Parathyroid adenoma (tissue), 2 donors: ENCODE data around the gene CAPN9.

Source experiments
- H2AFZ ChIP-seq: fragments of 300-600 bp; sonication (generic); one replicate; pipeline ENCODE4 v1.7.0; 2017; ENCODE audit warnings: antibody characterized with exemption, mild to moderate bottlenecking
- H3K27ac ChIP-seq: fragments of 300-600 bp; sonication (generic); one replicate; pipeline ENCODE4 v1.7.0; 2017
- H3K27me3 ChIP-seq: fragments of 300-600 bp; sonication (generic); one replicate; pipeline ENCODE4 v1.7.0; 2017; ENCODE audit warnings: low read length; ENCODE audit not compliant: control insufficient read depth, insufficient read depth
- H3K36me3 ChIP-seq: fragments of 300-600 bp; sonication (generic); one replicate; pipeline ENCODE4 v1.7.0; 2017; ENCODE audit warnings: low read length; ENCODE audit not compliant: control insufficient read depth, insufficient read depth
- H3K4me1 ChIP-seq: fragments of 300-600 bp; sonication (generic); one replicate; pipeline ENCODE4 v1.7.0; 2017; ENCODE audit warnings: control low read depth
- H3K4me2 ChIP-seq: fragments of 300-600 bp; sonication (generic); one replicate; pipeline ENCODE4 v1.7.0; 2017; ENCODE audit warnings: low read length
- H3K4me3 ChIP-seq: fragments of 300-600 bp; sonication (generic); one replicate; pipeline ENCODE4 v1.7.0; 2017; ENCODE audit warnings: low read depth, low read length
- H3K79me2 ChIP-seq: fragments of 300-600 bp; sonication (generic); one replicate; pipeline ENCODE4 v1.7.0; 2017; ENCODE audit warnings: control low read depth
- H3K9ac ChIP-seq: fragments of 300-600 bp; sonication (generic); one replicate; pipeline ENCODE4 v1.7.0; 2017; ENCODE audit warnings: mild to moderate bottlenecking
- H3K9me3 ChIP-seq: fragments of 300-600 bp; sonication (generic); one replicate; pipeline ENCODE4 v1.7.0; 2017; ENCODE audit warnings: low read length; ENCODE audit not compliant: control insufficient read depth
- CTCF ChIP-seq: fragments of 300-600 bp; sonication (generic); IDR thresholded peaks from one replicate; pipeline ENCODE4 v1.7.0; 2017; ENCODE audit warnings: antibody characterized with exemption, mild to moderate bottlenecking
- donor health status: primary hyperparathyroidism.

The CAPN9 gene

DNA sequence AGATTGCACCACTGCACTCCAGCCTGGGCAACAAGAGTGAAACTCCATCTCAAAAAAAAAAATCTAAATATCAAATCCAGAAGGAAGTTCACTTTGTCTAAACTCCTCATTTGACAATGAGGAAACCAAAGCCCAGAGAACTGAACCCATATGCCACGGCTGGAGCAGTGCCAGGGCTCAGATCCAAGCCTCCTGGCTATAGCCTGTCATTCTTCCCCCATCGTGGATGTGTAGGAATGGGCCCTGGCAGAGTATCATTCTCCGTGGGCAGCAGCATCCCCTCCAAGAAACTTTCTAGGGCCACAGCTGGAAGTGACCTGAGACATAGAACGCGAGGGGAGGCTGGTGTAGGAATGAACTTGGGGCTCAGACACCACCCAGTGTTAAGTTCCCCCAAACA, 47.2 kb downstream of the CAPN9 start:
- H3K4me3 ChIP-seq, result no peak overlapping the region
- no peaks in the 10 kb centered on the region for H3K79me2 ChIP-seq
- no peaks in the 10 kb centered on the region for H3K36me3 ChIP-seq
- H3K4me2 ChIP-seq, result no peak overlapping the region
- no peaks in the 10 kb centered on the region for H3K4me1 ChIP-seq
- H3K9me3 ChIP-seq, result no peaks in the 10 kb centered on the region
- no peaks in the 10 kb centered on the region for H3K27me3 ChIP-seq
- no peak for TF ChIP-seq CTCF
- no peak overlapping the region for H3K9ac ChIP-seq
- H2AFZ ChIP-seq, result no peak overlapping the region
- no peak overlapping the region for H3K27ac ChIP-seq

DNA sequence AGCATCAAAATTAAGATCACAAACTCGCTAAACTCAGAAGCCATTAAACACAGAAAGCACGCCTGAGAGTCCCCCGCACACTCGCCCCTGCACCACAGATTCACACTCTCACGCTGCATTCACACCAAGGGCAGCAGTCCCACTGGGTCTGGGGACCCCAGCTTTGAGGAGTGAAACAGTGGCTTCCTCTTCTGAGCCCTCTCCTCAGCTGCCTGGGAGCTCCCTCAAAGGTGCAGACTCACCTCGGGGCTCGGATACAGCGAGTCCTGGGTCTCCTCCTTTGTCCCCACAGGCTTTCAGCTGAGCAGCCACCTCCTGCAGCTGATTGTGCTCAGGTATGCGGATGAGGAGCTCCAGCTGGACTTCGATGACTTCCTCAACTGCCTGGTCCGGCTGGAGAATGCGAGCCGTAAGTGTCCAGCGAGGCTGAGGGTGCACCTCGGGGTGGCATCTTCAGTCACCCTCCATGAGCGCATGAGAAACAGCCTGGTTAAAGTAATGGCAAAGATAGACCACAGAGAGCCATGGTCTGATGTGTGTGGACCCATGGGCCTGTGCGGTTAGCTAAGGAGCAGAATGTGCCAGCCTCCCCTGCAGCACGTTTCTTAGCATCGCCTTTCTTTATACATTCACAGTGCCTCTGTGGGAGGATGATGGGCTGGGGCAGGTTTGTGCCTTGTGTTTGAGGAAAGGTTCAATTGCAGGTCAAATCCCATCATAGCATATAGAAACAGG, 47.9 kb downstream of the CAPN9 start:
- H3K4me2 ChIP-seq, result no peak overlapping the region
- H3K36me3 ChIP-seq, result no peaks in the 10 kb centered on the region
- no peak overlapping the region for H3K27ac ChIP-seq
- no peaks in the 10 kb centered on the region for H3K27me3 ChIP-seq
- H3K9me3 ChIP-seq, result no peaks in the 10 kb centered on the region
- H3K4me3 ChIP-seq, result no peak overlapping the region
- no peaks in the 10 kb centered on the region for H3K79me2 ChIP-seq
- no peak for TF ChIP-seq CTCF
- no peak overlapping the region for H2AFZ ChIP-seq
- no peaks in the 10 kb centered on the region for H3K4me1 ChIP-seq
- no peak overlapping the region for H3K9ac ChIP-seq

DNA sequence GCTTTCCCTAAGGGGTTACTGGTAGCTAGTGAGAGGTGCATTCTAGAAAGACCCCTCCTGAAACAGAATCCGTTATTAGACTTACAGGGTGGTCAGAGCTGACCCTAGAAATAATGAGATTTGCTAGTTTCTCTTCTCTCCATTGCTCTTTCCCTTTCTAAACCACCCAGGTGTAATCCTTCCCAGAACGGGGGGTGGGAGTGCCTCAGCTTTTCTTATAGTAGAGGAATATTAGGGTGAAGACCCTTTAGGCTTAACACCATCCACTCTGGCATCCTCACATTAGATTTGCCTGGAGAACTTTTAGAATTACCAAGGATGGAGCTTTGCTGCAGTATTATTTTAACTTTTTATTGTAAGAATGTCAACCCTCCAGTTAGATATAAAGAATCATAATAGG, 49.4 kb downstream of the CAPN9 start:
- TF ChIP-seq CTCF, result no peak
- no peaks in the 10 kb centered on the region for H3K36me3 ChIP-seq
- H3K4me3 ChIP-seq, result no peak overlapping the region
- no peak overlapping the region for H2AFZ ChIP-seq
- no peak overlapping the region for H3K27ac ChIP-seq
- no peaks in the 10 kb centered on the region for H3K79me2 ChIP-seq
- no peaks in the 10 kb centered on the region for H3K27me3 ChIP-seq
- no peak overlapping the region for H3K4me2 ChIP-seq
- H3K4me1 ChIP-seq, result no peaks in the 10 kb centered on the region
- no peak overlapping the region for H3K9ac ChIP-seq
- no peaks in the 10 kb centered on the region for H3K9me3 ChIP-seq

- H3K36me3 ChIP-seq, result no peaks in the 10 kb centered on the region
- no peaks in the 10 kb centered on the region for H3K79me2 ChIP-seq
- H3K27me3 ChIP-seq, result no peaks in the 10 kb centered on the region
- no peak overlapping the region for H3K4me2 ChIP-seq
- no peak overlapping the region for H2AFZ ChIP-seq
- no peak for TF ChIP-seq CTCF
- H3K9me3 ChIP-seq, result no peaks in the 10 kb centered on the region
- no peak overlapping the region for H3K27ac ChIP-seq
- H3K9ac ChIP-seq, result no peak overlapping the region
- no peaks in the 10 kb centered on the region for H3K4me1 ChIP-seq
- no peak overlapping the region for H3K4me3 ChIP-seq
Observed at GRCh38 chr1:230797376-230797920, 50.3 kb downstream of the CAPN9 start.

DNA sequence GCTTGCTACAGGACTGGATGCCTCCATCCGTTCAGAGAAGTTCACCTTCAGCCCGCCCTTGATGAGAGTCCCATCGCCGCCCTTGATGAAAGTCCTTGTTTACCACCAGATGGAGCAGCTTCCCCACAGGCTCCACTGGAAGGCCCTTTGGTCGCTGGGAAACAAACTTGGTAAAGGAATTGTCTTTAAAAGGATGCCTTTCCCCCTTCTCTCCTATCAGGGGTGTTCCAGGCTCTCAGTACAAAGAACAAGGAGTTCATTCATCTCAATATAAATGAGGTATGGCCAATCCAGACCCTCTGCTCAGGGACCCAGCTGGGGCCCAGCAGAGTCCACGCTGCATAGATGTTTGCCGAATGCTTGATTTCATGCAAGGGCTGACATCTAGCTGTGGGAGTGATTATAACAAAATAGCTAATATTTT, 50.8 kb downstream of the CAPN9 start:
- no peak overlapping the region for H3K4me3 ChIP-seq

More for the DNA sequence above, 50.8 kb downstream of the CAPN9 start:
- Histone ChIP-seq H3K36me3 (no peaks in the 10 kb centered on the region), H3K9me3 (no peaks in the 10 kb centered on the region), H3K9ac (no peak overlapping the region), H2AFZ (no peak overlapping the region), H3K79me2 (no peaks in the 10 kb centered on the region), H3K4me1 (no peaks in the 10 kb centered on the region), H3K27me3 (no peaks in the 10 kb centered on the region), H3K4me2 (no peak overlapping the region), H3K27ac (no peak overlapping the region)
- peak; percentile 49 for TF ChIP-seq CTCF
